CD4-positive, alpha-beta T cell treated with Interleukin-15 for 4 hours (primary cell): ENCODE results near the gene PSPH.
"Not testable (repeated sequence)": the region's sequence is repeated elsewhere in the genome, so short reads cannot be mapped to it uniquely, and the experiment has no call there.

ENCODE experiments used
- DNase-seq: peaks from one replicate; pipeline ENCODE4 v3.0.0-alpha.2; 2020; ENCODE audit warnings: low spot score

The PSPH gene

GRCh38 chr7:56051339-56052191 is at the start of gene PSPH, which contains the start of gene CCT6A:
TSS of gene PSPH (minus strand) at chr7:56051444. CDS start at chr7:56021212, 30,232 bp downstream.
TSS of gene CCT6A (plus strand) at chr7:56051765. CDS start at chr7:56051849, 84 bp downstream.
- DNase-seq, result peak; percentile 88

- DNase-seq, result no peak
Measured at GRCh38 chr7:56099653-56100052, 48.4 kb upstream of the PSPH start.

DNA sequence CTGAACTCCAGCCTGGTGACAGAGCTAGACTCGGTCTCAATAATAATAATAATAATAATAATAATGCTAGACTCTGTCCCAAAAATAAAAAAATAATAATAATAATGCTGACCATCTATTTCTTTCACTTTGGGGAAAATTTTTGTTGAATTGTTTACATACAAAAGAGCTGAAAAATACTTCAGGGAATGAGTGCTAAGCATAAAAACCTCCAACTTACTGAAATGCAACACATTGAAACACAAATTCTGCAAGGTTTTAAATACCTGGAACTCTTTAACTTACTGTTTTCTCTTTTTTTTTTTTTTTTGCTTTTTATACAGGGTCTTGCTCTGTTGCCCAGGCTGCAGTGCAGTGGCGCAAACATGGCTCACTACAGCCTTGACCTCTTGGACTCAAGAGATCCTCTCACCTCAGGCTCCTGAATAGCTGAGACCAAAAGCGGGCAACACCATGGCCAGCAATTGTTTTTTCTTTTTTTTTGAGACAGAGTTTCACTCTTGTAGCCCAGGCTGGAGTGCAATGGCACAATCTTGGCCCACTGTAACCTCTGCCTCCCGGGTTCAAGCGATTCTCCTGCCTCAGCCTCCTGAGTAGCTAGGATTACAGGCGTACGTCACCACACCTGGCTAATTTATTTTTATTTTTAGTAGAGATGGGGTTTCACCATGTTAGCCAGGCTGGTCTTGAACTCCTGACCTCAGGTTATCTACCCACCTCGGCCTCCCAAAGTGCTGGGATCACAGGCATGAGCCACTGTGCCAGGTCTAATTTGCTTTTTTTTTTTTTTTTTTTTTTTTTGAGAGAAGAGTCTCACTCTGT is 47.2 kb upstream of the PSPH start:
- not testable (repeated sequence) for DNase-seq

- DNase-seq, result no peak
Measured at GRCh38 chr7:56097700-56098099, 46.5 kb upstream of the PSPH start.

- no peak for DNase-seq
Measured at GRCh38 chr7:56092789-56093531, 41.7 kb upstream of the PSPH start, which contains the start of gene PHKG1. TSS of gene PHKG1 (minus strand) at chr7:56092952. CDS start at chr7:56088941, 4,011 bp downstream.

DNA sequence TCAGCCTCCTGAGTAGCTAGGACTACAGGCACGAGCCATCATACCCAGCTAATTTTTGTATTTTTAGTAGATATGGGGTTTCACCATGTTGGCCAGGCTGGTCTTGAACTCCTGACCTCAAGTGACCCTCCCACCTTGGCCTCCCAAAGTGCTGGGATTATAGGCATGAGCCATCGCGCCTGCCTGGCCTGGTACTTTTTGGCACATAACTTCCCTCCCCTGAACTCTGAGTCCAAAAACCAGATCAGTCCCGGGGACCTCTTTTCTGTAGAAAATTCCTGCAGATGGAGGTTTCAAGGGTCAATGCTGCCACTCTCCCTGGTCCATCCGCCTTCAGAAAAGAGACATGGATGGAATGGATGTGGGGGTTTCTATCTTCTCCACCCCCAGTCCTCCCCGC is 41.1 kb upstream of the PSPH start:
- not testable (repeated sequence) for DNase-seq

- no peak for DNase-seq
Measured at GRCh38 chr7:56091591-56091990, 40.3 kb upstream of the PSPH start.

DNA sequence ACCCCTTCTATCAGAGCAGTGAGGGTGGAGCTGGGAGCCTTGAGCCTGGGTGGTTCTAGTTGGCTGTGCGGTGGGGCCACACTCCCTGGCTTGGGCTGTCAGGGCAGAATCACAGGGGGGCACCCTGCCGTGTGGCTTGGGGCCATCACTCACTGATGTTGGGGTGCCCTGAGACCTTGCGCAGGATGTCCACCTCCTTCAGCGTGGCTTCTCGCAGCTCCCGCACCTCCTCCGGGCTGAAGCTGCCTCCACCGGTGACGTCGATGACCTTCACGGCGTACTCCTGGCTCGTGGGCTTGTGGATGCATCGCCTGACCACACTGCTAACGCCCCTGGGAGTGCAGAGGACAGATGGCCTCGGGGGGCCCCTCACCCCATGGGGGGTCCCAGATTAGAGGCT is 36.2 kb upstream of the PSPH start:
- DNase-seq, result no peak

DNA sequence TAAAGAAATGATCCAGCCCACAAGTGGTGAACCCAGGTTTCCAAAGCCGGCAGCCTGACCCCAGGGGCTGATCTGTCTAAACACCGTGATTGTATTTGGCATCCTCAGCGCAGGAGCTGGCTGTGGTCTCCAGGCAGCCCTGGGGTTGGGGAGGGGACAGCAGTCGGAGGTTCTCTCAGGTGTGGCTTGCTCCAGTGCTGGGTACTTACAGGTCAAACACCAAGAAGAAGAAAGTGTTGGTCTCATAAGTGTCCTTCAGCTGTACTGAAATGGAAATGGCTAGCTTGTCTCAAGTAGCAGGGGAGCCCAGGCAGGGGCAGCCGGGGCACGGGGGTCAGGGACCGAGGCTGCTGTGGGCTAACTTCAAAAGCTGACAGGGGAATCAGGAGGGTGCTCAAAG is 35.5 kb upstream of the PSPH start:
- DNase-seq, result no peak

- no peak for DNase-seq
Measured at GRCh38 chr7:56083150-56083785, 32.0 kb upstream of the PSPH start.

GRCh38 chr7:56081626-56082340 is 30.5 kb upstream of the PSPH start:
- DNase-seq, result no peak

DNA sequence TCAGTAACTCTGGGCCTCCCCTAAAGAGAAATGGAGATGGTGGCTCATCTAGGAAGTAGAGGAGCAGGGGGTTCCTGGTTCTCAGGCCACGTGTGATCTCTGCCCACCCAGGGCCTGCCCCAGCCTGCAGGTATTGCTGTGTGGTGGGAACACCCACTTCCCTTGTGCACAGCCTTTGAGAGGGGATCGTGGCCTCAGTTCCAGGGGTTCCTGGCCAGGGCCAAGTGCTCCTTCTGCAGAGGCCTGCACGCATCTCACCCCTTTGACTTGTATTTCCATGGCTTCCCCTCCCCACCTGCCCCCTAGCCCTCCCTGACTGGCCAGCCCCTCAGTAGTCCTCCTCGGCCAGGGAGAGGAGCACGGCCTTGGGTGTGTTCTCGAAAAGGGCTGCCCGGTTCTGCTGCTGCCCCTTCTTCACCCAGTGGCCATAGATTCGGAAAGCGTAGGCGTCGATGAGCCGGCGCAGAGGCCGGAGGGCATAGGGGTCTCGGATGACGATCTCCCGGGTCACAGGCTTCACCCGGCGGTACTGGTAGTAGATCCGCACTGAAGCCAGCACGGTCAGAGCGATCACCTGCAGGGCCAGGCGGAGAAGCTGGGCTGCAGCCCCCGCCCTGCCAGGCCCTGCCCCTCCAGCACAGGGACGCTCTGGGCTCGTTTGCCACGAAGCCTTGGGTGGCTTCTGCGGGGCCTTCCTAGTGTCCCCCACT is 29.6 kb upstream of the PSPH start:
- not testable (repeated sequence) for DNase-seq

GRCh38 chr7:56079450-56080185 is 28.4 kb upstream of the PSPH start:
- DNase-seq, result no peak

- no peak for DNase-seq
Measured at GRCh38 chr7:56078196-56078595, 27.0 kb upstream of the PSPH start.

DNA sequence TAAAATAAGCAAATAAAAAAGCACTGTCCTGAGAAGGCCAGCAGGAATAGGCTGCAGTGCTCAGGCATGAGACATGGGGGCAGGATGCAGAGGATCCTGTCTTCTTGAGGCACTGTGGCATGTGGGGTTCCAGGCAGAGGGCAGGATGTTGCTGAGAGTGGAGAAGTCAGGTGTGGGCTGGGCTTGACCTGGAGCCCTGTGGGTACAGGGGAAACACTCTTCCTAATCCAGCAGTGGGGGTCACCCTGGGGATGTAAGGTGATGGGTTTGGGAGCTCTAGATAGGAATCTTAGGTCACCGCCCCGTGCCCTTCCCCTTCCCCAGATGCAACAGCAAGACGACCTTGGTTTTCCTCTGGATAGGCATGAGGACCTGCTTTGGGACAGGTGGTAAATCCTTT is 26.4 kb upstream of the PSPH start:
- DNase-seq, result no peak

- peak; percentile 75 for DNase-seq
Measured at GRCh38 chr7:56074371-56074791, 23.1 kb upstream of the PSPH start.

DNA sequence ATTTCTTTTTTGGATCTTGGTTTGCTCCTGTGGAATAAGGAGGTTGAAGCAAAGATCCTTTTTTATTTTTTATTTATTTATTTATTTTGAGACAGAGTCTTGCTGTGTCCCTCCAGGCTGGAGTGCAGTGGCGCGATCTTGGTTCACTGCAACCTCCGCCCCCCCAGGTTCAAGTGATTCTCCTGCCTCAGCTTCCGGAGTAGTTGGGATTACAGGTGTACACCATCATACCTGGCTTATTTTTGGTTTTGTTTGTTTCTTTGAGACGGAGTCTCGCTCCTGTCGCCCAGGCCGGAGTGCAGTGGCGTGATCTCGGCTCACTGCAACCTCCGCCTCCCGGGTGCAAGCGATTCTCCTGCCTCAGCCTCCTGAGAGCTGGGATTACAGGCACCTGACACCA is 15.1 kb upstream of the PSPH start:
- DNase-seq, result not testable (repeated sequence)

GRCh38 chr7:56063882-56064625 is 12.8 kb upstream of the PSPH start, which contains the start of gene SUMF2:
TSS of gene SUMF2 (plus strand) at chr7:56064286. CDS start at chr7:56064312, 26 bp downstream.
- peak; percentile 86 for DNase-seq

- DNase-seq, result no peak
Measured at GRCh38 chr7:56063500-56063881, 12.2 kb upstream of the PSPH start.
